ENCODE measurements around the gene SLC38A10. TPM values are rescaled to one million over a fixed set of nuclear protein-coding genes. Genes with fewer than 3 reads are reported as not detected.
A peak's percentile ranks its signal among the peaks of the same experiment; 100 is the strongest.

Gene SLC38A10
- total RNA-seq, 1 donor from 2014 or later: 100 TPM

DNA sequence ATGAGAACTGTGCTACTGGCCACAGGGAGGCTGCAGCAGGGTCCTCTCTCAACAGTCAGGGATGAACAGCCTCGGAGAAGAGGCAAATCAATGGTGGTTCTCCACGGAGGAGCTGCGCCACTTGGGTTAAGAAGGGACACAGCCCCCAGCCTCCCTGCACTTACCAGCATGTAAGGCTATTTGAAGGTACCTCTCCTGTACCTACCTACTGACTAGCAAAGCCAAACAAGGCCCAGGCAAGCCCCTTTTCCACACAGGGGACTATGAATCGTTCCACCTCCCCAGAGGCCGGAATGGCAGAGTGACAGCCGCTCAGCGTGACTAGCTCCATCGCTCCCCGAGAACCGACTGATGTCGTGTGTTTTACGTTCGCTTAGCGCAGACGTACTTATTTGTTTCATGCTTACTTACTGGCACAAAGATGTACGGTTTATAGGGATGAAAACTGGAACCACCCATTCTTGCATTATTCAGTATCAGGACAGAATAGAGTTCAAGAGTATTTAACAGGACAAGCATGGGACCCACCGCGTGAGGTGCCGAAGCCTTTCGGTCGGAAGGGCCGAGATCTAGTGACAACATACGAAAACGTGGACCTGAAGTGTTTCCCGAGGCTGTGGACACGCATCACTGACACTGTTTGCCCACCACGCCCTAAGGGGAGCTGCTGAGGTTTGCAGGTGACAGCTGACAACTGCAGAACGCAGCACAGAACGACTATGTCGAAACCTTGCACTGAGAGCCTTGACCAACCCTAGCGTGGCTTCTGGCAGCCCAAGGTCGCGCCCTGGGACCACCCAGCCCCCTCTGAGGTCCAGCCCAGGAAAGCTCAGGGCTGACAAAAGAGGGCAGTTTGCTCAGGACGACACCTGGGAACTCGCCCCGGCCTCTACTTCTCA is 57.3 kb downstream of the SLC38A10 start:
- Histone ChIP-seq H3K27me3 (ENCODE audit: control insufficient read depth, insufficient read depth, low read length) (no peaks in the 10 kb centered on the region), H3K4me3 (ENCODE audit: low read depth, low read length) (peak overlapping the region; percentile 89), H3K36me3 (ENCODE audit: control insufficient read depth, insufficient read depth, low read length) (no peaks in the 10 kb centered on the region)
- no peak for DNase-seq (ENCODE audit: low read depth)
- TF ChIP-seq, protein P1, sequence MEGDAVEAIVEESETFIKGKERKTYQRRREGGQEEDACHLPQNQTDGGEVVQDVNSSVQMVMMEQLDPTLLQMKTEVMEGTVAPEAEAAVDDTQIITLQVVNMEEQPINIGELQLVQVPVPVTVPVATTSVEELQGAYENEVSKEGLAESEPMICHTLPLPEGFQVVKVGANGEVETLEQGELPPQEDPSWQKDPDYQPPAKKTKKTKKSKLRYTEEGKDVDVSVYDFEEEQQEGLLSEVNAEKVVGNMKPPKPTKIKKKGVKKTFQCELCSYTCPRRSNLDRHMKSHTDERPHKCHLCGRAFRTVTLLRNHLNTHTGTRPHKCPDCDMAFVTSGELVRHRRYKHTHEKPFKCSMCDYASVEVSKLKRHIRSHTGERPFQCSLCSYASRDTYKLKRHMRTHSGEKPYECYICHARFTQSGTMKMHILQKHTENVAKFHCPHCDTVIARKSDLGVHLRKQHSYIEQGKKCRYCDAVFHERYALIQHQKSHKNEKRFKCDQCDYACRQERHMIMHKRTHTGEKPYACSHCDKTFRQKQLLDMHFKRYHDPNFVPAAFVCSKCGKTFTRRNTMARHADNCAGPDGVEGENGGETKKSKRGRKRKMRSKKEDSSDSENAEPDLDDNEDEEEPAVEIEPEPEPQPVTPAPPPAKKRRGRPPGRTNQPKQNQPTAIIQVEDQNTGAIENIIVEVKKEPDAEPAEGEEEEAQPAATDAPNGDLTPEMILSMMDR (IDR thresholded peaks at IDR 0.05; ENCODE audit: insufficient read depth, low read length, poor library complexity, severe bottlenecking): no peak

DNA sequence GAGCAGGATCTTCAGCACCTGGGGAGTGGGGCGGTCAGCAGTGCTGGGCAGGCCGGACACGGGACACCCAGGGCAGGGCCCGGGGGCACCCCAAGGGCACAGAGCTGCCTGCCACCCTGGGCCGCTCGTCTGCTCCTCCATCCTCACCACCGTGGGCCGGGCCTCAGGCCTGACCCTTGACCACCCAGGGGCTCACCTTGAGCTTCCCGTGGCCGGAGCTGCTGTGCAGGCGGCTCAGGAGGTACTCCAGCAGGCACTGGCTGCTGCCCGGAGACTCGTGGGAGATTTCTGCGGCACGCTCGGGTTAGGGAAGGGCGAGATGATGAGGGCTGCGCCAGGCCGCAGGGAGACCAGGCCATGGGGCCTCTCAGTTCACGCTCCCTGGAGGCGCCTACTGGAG is 58.3 kb downstream of the SLC38A10 start:
- Histone ChIP-seq H3K4me3 (ENCODE audit: low read depth, low read length) (no peak overlapping the region), H3K36me3 (ENCODE audit: control insufficient read depth, insufficient read depth, low read length) (no peaks in the 10 kb centered on the region), H3K27me3 (ENCODE audit: control insufficient read depth, insufficient read depth, low read length) (no peaks in the 10 kb centered on the region)
- TF ChIP-seq, protein P1 (IDR thresholded peaks at IDR 0.05; ENCODE audit: insufficient read depth, low read length, poor library complexity, severe bottlenecking): no peak
- DNase-seq (ENCODE audit: low read depth): no peak

DNA sequence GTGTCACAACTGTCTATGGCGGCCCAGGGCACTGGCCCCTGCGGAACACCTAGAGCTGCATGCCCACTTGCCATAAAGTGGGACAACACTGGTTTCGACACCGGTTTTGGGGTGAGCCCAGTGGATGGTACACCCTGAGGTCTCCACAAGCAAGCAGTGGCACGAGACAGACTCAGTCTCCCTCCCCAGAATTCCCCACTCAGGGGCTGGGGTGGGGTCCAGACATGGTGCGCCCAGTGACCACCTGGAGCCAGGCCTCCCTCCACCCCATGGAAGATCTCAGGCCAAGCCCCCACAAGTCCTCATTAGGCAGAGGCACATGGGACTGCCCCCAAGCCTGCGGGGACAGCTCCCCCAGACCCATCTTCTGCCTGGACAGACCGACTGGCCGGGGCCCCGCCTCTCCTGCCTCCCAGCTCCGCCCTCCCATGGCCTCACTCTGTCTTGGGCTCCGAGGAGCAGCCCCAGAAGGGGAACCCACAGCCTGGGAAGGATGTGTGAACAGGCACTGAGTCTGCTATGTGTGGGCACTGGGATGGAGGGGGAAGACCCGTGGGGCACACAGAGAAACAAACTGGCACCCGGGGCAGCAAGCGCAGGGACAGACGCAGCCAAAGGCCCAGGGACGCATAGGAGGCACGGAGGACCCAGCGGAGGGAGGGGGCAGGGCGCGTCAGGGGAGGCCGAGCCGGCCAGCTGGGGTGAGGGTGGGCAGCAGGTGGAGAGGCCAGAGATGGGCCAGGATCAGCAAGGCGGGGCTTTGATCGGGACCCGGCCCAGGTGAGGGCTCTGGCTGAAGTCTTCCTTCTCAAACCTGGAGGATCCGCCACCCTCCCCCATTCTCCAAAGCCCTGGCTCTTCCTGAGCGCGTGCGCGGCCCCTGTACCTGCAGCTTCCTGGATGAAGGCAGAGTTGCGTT is 59.0 kb downstream of the SLC38A10 start:
- no peak for DNase-seq (ENCODE audit: low read depth)
- H3K4me3 ChIP-seq (ENCODE audit: low read depth, low read length): no peak overlapping the region
- H3K27me3 ChIP-seq (ENCODE audit: control insufficient read depth, insufficient read depth, low read length): no peaks in the 10 kb centered on the region
- H3K36me3 ChIP-seq (ENCODE audit: control insufficient read depth, insufficient read depth, low read length): no peaks in the 10 kb centered on the region
- TF ChIP-seq, protein P1 (IDR thresholded peaks at IDR 0.05; ENCODE audit: insufficient read depth, low read length, poor library complexity, severe bottlenecking): no peak

DNA sequence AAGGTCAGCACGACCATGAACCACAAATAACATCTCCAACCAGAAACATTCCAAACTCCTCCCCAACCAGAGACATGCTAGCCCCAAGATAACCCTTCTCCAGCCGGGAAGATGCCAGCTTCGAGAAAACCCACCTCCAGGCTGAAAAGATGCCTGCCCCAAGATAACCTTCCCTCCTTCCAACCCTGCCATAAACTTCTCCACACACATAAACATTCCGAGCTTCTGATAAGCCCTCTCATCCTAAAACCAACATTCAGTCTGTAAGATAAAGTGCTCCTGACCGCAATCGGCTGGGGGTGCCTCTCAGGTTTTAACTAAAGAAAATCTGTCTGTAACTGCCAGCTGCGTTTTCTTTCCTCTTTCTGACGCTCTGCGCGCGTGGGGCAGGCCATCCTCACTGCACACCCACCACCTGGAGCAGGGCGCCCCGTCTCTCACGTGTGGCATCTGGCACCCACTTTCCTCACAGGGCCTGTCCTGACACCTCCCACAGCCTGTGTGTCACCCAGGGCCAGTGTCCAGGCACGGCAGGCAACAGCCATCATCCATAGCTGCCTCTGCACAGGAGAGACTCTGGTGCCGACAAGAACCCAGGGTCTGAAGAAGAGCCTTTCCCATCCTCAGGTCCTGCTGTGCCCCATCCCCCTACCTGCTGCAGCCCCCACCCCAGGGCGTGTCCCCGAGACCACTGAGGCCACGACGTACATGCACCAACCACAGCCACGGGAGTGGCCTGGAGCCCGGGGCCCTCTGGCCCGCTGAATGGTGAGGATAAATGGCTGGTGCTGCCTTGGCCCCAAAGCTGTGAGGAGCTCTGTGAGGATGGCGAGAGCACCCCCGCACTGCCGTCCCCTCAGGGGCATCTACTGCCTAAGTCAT is 59.9 kb downstream of the SLC38A10 start:
- Histone ChIP-seq H3K36me3 (ENCODE audit: control insufficient read depth, insufficient read depth, low read length) (no peaks in the 10 kb centered on the region), H3K4me3 (ENCODE audit: low read depth, low read length) (no peak overlapping the region), H3K27me3 (ENCODE audit: control insufficient read depth, insufficient read depth, low read length) (no peaks in the 10 kb centered on the region)
- no peak for DNase-seq (ENCODE audit: low read depth)
- TF ChIP-seq, protein P1 (IDR thresholded peaks at IDR 0.05; ENCODE audit: insufficient read depth, low read length, poor library complexity, severe bottlenecking): no peak

DNA sequence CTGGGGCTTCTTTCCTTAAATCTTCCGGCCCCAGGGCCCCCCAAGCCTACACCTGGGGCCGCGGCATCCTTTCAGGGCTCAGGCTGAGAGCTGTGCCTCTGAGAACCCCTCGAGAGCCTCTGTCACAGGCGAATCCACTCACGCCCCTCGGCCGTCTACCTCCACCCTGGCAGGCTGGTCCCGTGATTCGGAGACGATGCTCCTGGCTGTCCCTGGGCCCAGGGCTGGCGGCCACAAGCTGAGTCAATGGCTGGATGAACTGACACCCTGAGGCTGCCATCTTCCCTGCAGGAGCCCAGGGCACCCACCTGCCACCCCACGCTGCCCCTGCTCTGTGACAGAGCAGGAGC is 60.6 kb downstream of the SLC38A10 start:
- TF ChIP-seq, protein P1 (IDR thresholded peaks at IDR 0.05; ENCODE audit: insufficient read depth, low read length, poor library complexity, severe bottlenecking): no peak
- no peak overlapping the region for H3K4me3 ChIP-seq (ENCODE audit: low read depth, low read length)
- no peak for DNase-seq (ENCODE audit: low read depth)
- no peaks in the 10 kb centered on the region for H3K36me3 ChIP-seq (ENCODE audit: control insufficient read depth, insufficient read depth, low read length)
- H3K27me3 ChIP-seq (ENCODE audit: control insufficient read depth, insufficient read depth, low read length): no peaks in the 10 kb centered on the region
